IMR-90 (cell line): ENCODE data around the gene MLANA. TPM values are rescaled to one million over a fixed set of nuclear protein-coding genes. Genes with fewer than 3 reads are reported as not detected.

Experiments used
- ATAC-seq: fragments of 200-7000 bp; cut with Tn5 transposase; 2 replicates; pipeline ENCODE4 v1.9.1; 2020; ENCODE audit warnings: low read depth, mild to moderate bottlenecking, moderate library complexity
- BruUV-seq: library from RNA; stranded (reverse); fragments of 400-500 nt; replicated peaks from 2 replicates; lab custom pipeline; 2021; lab: Mats Ljungman, UMichigan
- CTCF ChIA-PET: fragments of 300-600 bp; formaldehyde crosslinking; extraction: SDS; loops from one replicate; lab custom pipeline; 2021; ENCODE audit warnings: antibody characterized with exemption; lab: Yijun Ruan, JAX
- POLR2A ChIA-PET: fragments of 300-600 bp; sonication (Branson Sonifier 250); formaldehyde crosslinking; loops from one replicate; lab custom pipeline; 2022; ENCODE audit warnings: antibody characterized with exemption; ENCODE audit not compliant: unreplicated experiment; lab: Charles Lee
- DNase-seq: peaks from one replicate; pipeline ENCODE4 v3.0.0; 2013
- H2AFZ ChIP-seq: replicated peaks from 2 replicates; pipeline ENCODE3; 2013; ENCODE audit warnings: low read length, mild to moderate bottlenecking; ENCODE audit not compliant: poor library complexity
- H2AK5ac ChIP-seq: 2 replicates; pipeline ENCODE4 v1.6.1; 2013; ENCODE audit warnings: low read depth, low read length, inconsistent platforms
- H2AK9ac ChIP-seq: replicated peaks from 2 replicates; pipeline ENCODE3; 2013; ENCODE audit warnings: mild to moderate bottlenecking, low read depth, low read length, moderate library complexity; ENCODE audit not compliant: poor library complexity
- H2BK120ac ChIP-seq: 2 replicates; pipeline ENCODE4 v1.6.1; 2013; ENCODE audit warnings: low read depth, low read length, inconsistent platforms
- H2BK15ac ChIP-seq: 3 replicates; pipeline ENCODE4 v1.6.1; 2013; ENCODE audit warnings: low read depth, low read length, inconsistent platforms
- H2BK20ac ChIP-seq: 2 replicates; pipeline ENCODE4 v1.6.1; 2013; ENCODE audit warnings: low read depth, mild to moderate bottlenecking, inconsistent platforms, low read length, moderate library complexity
- H2BK5ac ChIP-seq: 2 replicates; pipeline ENCODE4 v1.6.1; 2013; ENCODE audit warnings: mild to moderate bottlenecking, low read depth, low read length, inconsistent platforms; ENCODE audit not compliant: poor library complexity, severe bottlenecking
- H3K14ac ChIP-seq: replicated peaks from 2 replicates; pipeline ENCODE4 v1.6.1; 2013; ENCODE audit warnings: low read depth, low read length, inconsistent platforms
- H3K18ac ChIP-seq: 2 replicates; pipeline ENCODE4 v1.6.1; 2013; ENCODE audit warnings: low read depth, low read length, control low read depth
- H3K23ac ChIP-seq: 2 replicates; pipeline ENCODE4 v1.6.1; 2013; ENCODE audit warnings: low read depth, low read length, inconsistent platforms
- H3K27ac ChIP-seq: 2 replicates; pipeline ENCODE4 v1.5.1; 2013; ENCODE audit warnings: mild to moderate bottlenecking, control low read depth, low read length; ENCODE audit not compliant: insufficient read depth
- H3K27me3 ChIP-seq: 2 replicates; pipeline ENCODE4 v1.6.1; 2013; ENCODE audit warnings: low read length; ENCODE audit not compliant: control insufficient read depth, insufficient read depth
- H3K36me3 ChIP-seq: 2 replicates; pipeline ENCODE4 v1.6.1; 2013; ENCODE audit warnings: low read length, mixed read lengths; ENCODE audit not compliant: control insufficient read depth, insufficient read depth
- H3K4ac ChIP-seq: 2 replicates; pipeline ENCODE4 v1.6.1; 2013; ENCODE audit warnings: low read depth, low read length, inconsistent platforms
- H3K4me1 ChIP-seq: 2 replicates; pipeline ENCODE4 v1.6.1; 2013; ENCODE audit warnings: low read length, mixed read lengths; ENCODE audit not compliant: control insufficient read depth, insufficient read depth
- H3K4me2 ChIP-seq: 2 replicates; pipeline ENCODE4 v1.6.1; 2013; ENCODE audit warnings: low read depth, mild to moderate bottlenecking, control low read depth, low read length, moderate library complexity
- H3K4me3 ChIP-seq: 2 replicates; pipeline ENCODE4 v1.5.1; 2013; ENCODE audit warnings: low read depth, mild to moderate bottlenecking, control low read depth, low read length, moderate library complexity; ENCODE audit not compliant: insufficient read depth
- H3K56ac ChIP-seq: 2 replicates; pipeline ENCODE4 v1.6.1; 2013; ENCODE audit warnings: low read length, inconsistent platforms; ENCODE audit not compliant: insufficient read depth; ENCODE audit errors: extremely low read depth
- H3K79me1 ChIP-seq, 2 experiments: 2 replicates each; pipeline ENCODE4 v1.6.1; 2013; ENCODE audit warnings: low read length in 2 of 2, inconsistent platforms in 1 of 2, low read depth in 1 of 2
- H3K9ac ChIP-seq: 2 replicates; pipeline ENCODE4 v1.6.1; 2013; ENCODE audit warnings: low read depth, low read length, control low read depth
- H3K9me1 ChIP-seq: 2 replicates; pipeline ENCODE4 v1.6.1; 2013; ENCODE audit warnings: low read length, inconsistent platforms; ENCODE audit not compliant: insufficient read depth
- H3K9me3 ChIP-seq: 2 replicates; pipeline ENCODE4 v1.6.1; 2013; ENCODE audit warnings: low read length; ENCODE audit not compliant: control insufficient read depth, insufficient read depth
- H4K20me1 ChIP-seq: 2 replicates; pipeline ENCODE4 v1.6.1; 2013; ENCODE audit warnings: low read length, inconsistent platforms; ENCODE audit not compliant: insufficient read depth
- H4K5ac ChIP-seq: 2 replicates; pipeline ENCODE4 v1.6.1; 2013; ENCODE audit warnings: mild to moderate bottlenecking, low read depth, low read length, control low read depth
- H4K8ac ChIP-seq, 2 experiments: 2 replicates each; pipeline ENCODE4 v1.6.1; 2013; ENCODE audit warnings: low read depth in 2 of 2, low read length in 2 of 2, control low read depth in 1 of 2, inconsistent platforms in 1 of 2
- H4K91ac ChIP-seq: 2 replicates; pipeline ENCODE4 v1.6.1; 2013; ENCODE audit warnings: low read depth, low read length, inconsistent platforms; ENCODE audit not compliant: insufficient read depth
- BHLHE40 ChIP-seq: fragments of 150-350 bp; IDR thresholded peaks from 2 replicates; pipeline ENCODE4 v1.6.1; 2016; ENCODE audit warnings: mild to moderate bottlenecking, low read depth, low read length
- CEBPB ChIP-seq: IDR thresholded peaks from 2 replicates; pipeline ENCODE4 v1.6.1; 2012; ENCODE audit warnings: low read depth, low read length, improper control_type of control experiment
- CHD1 ChIP-seq: IDR thresholded peaks from 2 replicates; pipeline ENCODE4 v1.6.1; 2012; ENCODE audit warnings: low read depth, low read length, improper control_type of control experiment
- FOS ChIP-seq: fragments of 150-350 bp; IDR thresholded peaks from 2 replicates; pipeline ENCODE4 v1.6.1; 2016; ENCODE audit warnings: low read depth, low read length
- MAFK ChIP-seq: IDR thresholded peaks from 2 replicates; pipeline ENCODE4 v1.6.1; 2012; ENCODE audit warnings: low read depth, low read length, improper control_type of control experiment
- MAZ ChIP-seq: IDR thresholded peaks from 2 replicates; pipeline ENCODE4 v1.6.1; 2012; ENCODE audit warnings: low read depth, mild to moderate bottlenecking, low read length, improper control_type of control experiment, moderate library complexity, borderline replicate concordance
- MXI1 ChIP-seq: IDR thresholded peaks from 2 replicates; pipeline ENCODE4 v1.6.1; 2012; ENCODE audit warnings: low read depth, mild to moderate bottlenecking, low read length, moderate library complexity, borderline replicate concordance
- NFE2L2 ChIP-seq: fragments of 150-350 bp; IDR thresholded peaks from 2 replicates; pipeline ENCODE4 v1.6.1; 2016; ENCODE audit warnings: low read depth, mild to moderate bottlenecking, low read length
- POLR2A ChIP-seq: IDR thresholded peaks from 2 replicates; pipeline ENCODE4 v1.6.1; 2012; ENCODE audit warnings: mild to moderate bottlenecking, low read depth, low read length
- RAD21 ChIP-seq: IDR thresholded peaks from 2 replicates; pipeline ENCODE4 v1.6.1; 2012; ENCODE audit warnings: low read length, improper control_type of control experiment
- RCOR1 ChIP-seq: IDR thresholded peaks from 2 replicates; pipeline ENCODE4 v1.6.1; 2012; ENCODE audit warnings: mild to moderate bottlenecking, low read length, improper control_type of control experiment; ENCODE audit not compliant: insufficient replicate concordance
- RFX5 ChIP-seq: IDR thresholded peaks from 2 replicates; pipeline ENCODE4 v1.8.0; 2012; ENCODE audit warnings: low read depth, mild to moderate bottlenecking, low read length, moderate library complexity
- SMC3 ChIP-seq: fragments of 150-350 bp; IDR thresholded peaks from 2 replicates; pipeline ENCODE4 v1.6.1; 2016; ENCODE audit warnings: low read depth, mild to moderate bottlenecking, antibody characterized with exemption, low read length, moderate library complexity
- WGBS, 2 experiments: methylation state at CpG; one replicate each; pipeline versions ENCODE4 v1.1.5 to v1.1.7; 2013; ENCODE audit warnings: missing lambda C conversion rate in 2 of 2; ENCODE audit not compliant: insufficient read length in 1 of 2; ENCODE audit errors: extremely low coverage in 2 of 2; 5-methylcytosine and 5-hydroxymethylcytosine counted together
- dilution Hi-C: fragments of 300-500 bp; cut with HindIII; formaldehyde crosslinking; loops from one replicate; pipeline ENCODE4 v1.14.3; 2018; ENCODE audit warnings: low sequenced_read_pairs; ENCODE audit not compliant: unreplicated experiment
- in situ Hi-C: fragments of 300-500 bp; cut with MboI; formaldehyde crosslinking; loops from 3 replicates; pipeline ENCODE4 v1.14.3; 2019; ENCODE audit warnings: low sequenced_read_pairs, inconsistent platforms, mixed read lengths
- intact Hi-C: fragments of 100-400 bp; cut with micrococcal nuclease; formaldehyde crosslinking; loops from 2 replicates; pipeline ENCODE4 v1.10.0; 2022
- polyA plus RNA-seq, 3 experiments: library from polyadenylated mRNA; depleted of rRNA; stranded (reverse); fragments of >200 nt; gene quantifications; 2 replicates each; pipeline ENCODE4 v1.2.3, GENCODE V29; 2012; ENCODE audit warnings: low replicate concordance in 1 of 3
- total RNA-seq: library from RNA; depleted of rRNA; stranded (reverse); fragments of >200 nt; gene quantifications from 2 replicates; pipeline ENCODE4 v1.2.3, GENCODE V29; 2012
- TF ChIP-seq, protein P1 (sequence below): conservative IDR thresholded peaks from 2 replicates; pipeline ENCODE4 v1.5.1; 2012; ENCODE audit warnings: mild to moderate bottlenecking, low read depth, low read length, improper control_type of control experiment
- TF ChIP-seq, protein P2 (sequence below): fragments of 150-350 bp; IDR thresholded peaks from 2 replicates; pipeline ENCODE4 v1.6.1; 2017; ENCODE audit warnings: mild to moderate bottlenecking, antibody characterized with exemption, low read length, low read depth
- TF ChIP-seq, protein P3 (sequence below): fragments of 150-350 bp; IDR thresholded peaks from 2 replicates; pipeline ENCODE4 v1.6.1; 2016; ENCODE audit warnings: low read depth, mild to moderate bottlenecking, low read length, moderate library complexity, borderline replicate concordance

MLANA gene
- total and polyA plus RNA-seq, 2 of the 4 experiments (the other 2 are of a cell fraction) = not detected

DNA sequence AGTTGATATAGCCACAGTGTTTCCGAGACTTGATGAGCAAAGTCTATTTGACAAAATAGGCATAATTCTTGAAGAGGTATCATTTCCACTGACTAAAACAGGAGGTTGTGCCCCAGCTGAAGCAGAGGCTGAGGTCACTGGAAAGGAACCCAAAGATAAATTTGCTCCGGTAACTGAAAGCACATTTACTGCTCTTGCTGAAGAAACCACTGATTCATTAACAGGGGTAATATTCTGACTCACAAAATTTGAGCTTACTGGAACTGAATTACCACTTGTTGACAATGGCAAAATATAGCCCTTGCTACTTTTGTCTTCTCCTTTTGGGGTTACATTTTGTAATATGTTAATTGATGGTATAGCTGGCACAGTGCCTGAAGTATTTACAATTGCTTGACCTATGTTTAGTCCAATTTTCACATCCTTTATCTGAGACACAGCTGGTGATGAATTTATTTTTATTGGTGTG is 30.2 kb downstream of the MLANA start:
- no peak overlapping the region for H4K5ac ChIP-seq
- no peak overlapping the region for H2BK15ac ChIP-seq
- BruUV-seq = no TSS peak
- TF ChIP-seq, protein P1, sequence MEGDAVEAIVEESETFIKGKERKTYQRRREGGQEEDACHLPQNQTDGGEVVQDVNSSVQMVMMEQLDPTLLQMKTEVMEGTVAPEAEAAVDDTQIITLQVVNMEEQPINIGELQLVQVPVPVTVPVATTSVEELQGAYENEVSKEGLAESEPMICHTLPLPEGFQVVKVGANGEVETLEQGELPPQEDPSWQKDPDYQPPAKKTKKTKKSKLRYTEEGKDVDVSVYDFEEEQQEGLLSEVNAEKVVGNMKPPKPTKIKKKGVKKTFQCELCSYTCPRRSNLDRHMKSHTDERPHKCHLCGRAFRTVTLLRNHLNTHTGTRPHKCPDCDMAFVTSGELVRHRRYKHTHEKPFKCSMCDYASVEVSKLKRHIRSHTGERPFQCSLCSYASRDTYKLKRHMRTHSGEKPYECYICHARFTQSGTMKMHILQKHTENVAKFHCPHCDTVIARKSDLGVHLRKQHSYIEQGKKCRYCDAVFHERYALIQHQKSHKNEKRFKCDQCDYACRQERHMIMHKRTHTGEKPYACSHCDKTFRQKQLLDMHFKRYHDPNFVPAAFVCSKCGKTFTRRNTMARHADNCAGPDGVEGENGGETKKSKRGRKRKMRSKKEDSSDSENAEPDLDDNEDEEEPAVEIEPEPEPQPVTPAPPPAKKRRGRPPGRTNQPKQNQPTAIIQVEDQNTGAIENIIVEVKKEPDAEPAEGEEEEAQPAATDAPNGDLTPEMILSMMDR = no peak
- TF ChIP-seq POLR2A (no peak), CHD1 (no peak), RAD21 (no peak), MXI1 (no peak), NFE2L2 (no peak), MAFK (no peak), SMC3 (no peak), MAZ (no peak), RFX5 (no peak), RCOR1 (no peak), BHLHE40 (no peak), FOS (no peak), CEBPB (no peak)
- TF ChIP-seq, protein P2, sequence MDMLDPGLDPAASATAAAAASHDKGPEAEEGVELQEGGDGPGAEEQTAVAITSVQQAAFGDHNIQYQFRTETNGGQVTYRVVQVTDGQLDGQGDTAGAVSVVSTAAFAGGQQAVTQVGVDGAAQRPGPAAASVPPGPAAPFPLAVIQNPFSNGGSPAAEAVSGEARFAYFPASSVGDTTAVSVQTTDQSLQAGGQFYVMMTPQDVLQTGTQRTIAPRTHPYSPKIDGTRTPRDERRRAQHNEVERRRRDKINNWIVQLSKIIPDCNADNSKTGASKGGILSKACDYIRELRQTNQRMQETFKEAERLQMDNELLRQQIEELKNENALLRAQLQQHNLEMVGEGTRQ = no peak
- TF ChIP-seq, protein P3, sequence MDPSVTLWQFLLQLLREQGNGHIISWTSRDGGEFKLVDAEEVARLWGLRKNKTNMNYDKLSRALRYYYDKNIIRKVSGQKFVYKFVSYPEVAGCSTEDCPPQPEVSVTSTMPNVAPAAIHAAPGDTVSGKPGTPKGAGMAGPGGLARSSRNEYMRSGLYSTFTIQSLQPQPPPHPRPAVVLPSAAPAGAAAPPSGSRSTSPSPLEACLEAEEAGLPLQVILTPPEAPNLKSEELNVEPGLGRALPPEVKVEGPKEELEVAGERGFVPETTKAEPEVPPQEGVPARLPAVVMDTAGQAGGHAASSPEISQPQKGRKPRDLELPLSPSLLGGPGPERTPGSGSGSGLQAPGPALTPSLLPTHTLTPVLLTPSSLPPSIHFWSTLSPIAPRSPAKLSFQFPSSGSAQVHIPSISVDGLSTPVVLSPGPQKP = no peak
- no peak overlapping the region for H2AK5ac ChIP-seq
- H3K9me3 ChIP-seq = no peaks in the 10 kb centered on the region
- in situ Hi-C loops (no loop called here), dilution Hi-C loops (no loop called here), intact Hi-C loops (no loop called here)
- H3K18ac ChIP-seq = no peak overlapping the region
- no peak overlapping the region for H4K8ac ChIP-seq
- no peak overlapping the region for H3K4me3 ChIP-seq
- no peak overlapping the region for H2AK9ac ChIP-seq
- no peak overlapping the region for H3K27ac ChIP-seq
- no peaks in the 10 kb centered on the region for H3K79me1 ChIP-seq
- peaks cover 19% of the 10 kb centered on the region for H3K36me3 ChIP-seq
- H2BK20ac ChIP-seq = no peak overlapping the region
- H2BK120ac ChIP-seq = no peak overlapping the region
- ATAC-seq (no peak), DNase-seq (peak; percentile 38)
- H3K4me2 ChIP-seq = no peak overlapping the region
- no peak overlapping the region for H2BK5ac ChIP-seq
- ChIA-PET POLR2A (no interaction called here), CTCF (no interaction called here)
- no peak overlapping the region for H3K56ac ChIP-seq
- no peak overlapping the region for H3K9ac ChIP-seq
- H4K91ac ChIP-seq = no peak overlapping the region
- no peak overlapping the region for H3K4ac ChIP-seq
- peaks cover 4% of the 10 kb centered on the region; the same call in 1 of the 2 replicates for H3K9me1 ChIP-seq
- H3K23ac ChIP-seq = no peak overlapping the region
- H3K4me1 ChIP-seq = no peaks in the 10 kb centered on the region
- H3K27me3 ChIP-seq = no peaks in the 10 kb centered on the region
- no peak overlapping the region for H2AFZ ChIP-seq
- H3K14ac ChIP-seq = no peak overlapping the region
- H4K20me1 ChIP-seq = no peaks in the 10 kb centered on the region
- WGBS, 2 experiments = no CpG with 5 or more reads among the region's 2 CpGs
